Testis (tissue), 2 donors: ENCODE measurements around the gene FBXL13.

Source experiments
- CTCF ChIP-seq, 3 experiments: fragments of 450-650 bp in 2 of 3; fragments of 200-600 bp in 1 of 3; sonication (generic) in 1 of 3; IDR thresholded peaks; one replicate each; pipeline ENCODE4 v1.5.1; 2016 to 2019; ENCODE audit warnings: antibody characterized with exemption in 3 of 3, mild to moderate bottlenecking in 2 of 3, moderate library complexity in 1 of 3
- POLR2A ChIP-seq: fragments of 450-650 bp; IDR thresholded peaks from one replicate; pipeline ENCODE4 v1.6.1; 2017; ENCODE audit warnings: antibody characterized with exemption, mild to moderate bottlenecking, moderate library complexity

- TF ChIP-seq CTCF (IDR thresholded peaks at IDR 0.05) = no peak
- TF ChIP-seq POLR2A = no peak
Measured at GRCh38 chr7:102832674-102833073, 241.9 kb downstream of the FBXL13 start.
